Femur (tissue), 1 donor: ENCODE data around the gene VIPR2.
"Not testable (repeated sequence)": the region's sequence is repeated elsewhere in the genome, so short reads cannot be mapped to it uniquely, and the experiment has no call there.

Source experiments
- DNase-seq: peaks from one replicate; pipeline ENCODE4 v3.0.0-alpha.2; 2017

The VIPR2 gene

DNA sequence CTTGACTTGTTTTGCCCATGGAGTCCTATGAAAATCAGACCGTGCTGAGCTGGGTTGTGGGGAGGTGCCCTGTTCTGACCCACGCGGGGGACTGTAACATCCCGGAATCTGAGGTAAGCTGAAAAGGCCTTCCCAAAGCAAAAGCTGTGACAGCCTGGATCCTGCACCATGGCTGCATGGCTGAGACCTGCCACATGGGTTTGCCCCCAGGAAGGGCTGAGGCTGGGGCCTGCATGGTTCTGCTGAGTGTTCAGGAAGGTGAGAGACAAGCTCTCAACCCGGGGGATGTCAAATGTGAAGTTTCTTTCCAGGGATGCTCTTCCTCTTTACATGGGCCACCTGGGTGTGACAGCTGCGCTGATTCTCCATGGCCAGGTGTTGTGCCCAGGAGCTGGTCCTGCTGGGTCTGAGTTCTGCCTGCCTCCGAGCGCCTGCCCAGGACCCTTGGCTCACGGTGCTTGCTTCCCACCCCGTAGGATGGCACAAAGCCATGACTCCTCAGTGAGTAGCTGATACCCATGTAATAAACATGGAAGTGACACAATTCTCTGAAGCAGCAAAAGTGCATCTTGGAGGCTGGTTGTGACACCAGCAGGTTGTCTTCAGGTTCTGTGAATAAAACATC, 58.3 kb downstream of the VIPR2 start:
- peak; percentile 3 for DNase-seq

DNA sequence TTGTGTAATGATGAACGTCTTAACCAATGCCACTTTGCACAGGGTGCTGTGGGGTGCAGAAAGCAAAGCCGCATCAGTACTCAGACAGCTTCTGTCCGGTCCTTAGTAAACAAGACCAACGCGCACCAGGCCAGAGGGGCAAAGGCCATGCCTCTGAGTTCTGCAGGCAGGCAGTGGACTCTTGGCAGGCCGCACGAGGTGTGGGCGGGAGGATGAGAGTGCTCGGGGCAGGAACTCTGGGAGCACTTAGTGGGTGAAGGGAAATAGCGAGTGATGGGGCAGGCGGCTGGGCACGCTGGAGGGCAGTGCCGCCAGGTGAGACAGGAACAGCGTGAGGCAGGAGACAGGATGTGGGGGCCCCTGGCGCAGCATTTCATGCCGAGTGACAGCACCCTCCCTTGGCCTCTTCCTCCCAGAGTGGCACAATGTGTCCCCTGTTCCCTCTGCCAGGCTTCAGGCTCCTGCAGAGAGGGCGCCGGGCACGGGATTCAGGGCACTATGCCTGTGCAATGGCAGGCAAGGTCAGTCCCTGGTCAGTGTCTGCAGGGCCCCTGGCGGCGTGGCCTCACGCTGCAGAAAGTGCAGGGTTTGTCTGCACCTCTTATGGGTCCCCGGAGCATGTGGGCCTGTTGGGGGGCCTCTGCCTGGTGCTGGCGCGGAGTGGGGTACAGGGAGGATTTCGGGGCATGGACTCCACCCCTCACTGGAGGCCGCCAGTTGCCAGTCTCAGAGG, 60.4 kb downstream of the VIPR2 start:
- DNase-seq, result peak; percentile 16

DNA sequence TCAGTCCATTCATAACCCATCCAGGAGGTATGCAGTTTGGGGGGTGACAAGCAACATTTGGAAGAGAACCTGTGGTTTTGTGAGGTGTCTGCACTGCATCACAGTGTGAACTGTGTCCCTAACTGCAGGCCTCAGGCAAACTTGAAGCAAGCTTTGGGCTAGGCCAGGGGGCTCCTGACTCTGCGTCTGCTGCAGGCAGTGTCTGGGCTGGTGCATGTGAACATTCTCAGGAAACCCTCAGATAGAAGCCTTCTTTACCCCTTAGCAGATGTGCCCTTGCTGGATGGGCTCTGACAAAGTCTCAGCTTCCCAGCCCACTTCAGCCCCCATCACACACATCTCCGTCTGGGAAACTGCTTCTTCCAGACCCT, 61.0 kb downstream of the VIPR2 start:
- no peak for DNase-seq

DNA sequence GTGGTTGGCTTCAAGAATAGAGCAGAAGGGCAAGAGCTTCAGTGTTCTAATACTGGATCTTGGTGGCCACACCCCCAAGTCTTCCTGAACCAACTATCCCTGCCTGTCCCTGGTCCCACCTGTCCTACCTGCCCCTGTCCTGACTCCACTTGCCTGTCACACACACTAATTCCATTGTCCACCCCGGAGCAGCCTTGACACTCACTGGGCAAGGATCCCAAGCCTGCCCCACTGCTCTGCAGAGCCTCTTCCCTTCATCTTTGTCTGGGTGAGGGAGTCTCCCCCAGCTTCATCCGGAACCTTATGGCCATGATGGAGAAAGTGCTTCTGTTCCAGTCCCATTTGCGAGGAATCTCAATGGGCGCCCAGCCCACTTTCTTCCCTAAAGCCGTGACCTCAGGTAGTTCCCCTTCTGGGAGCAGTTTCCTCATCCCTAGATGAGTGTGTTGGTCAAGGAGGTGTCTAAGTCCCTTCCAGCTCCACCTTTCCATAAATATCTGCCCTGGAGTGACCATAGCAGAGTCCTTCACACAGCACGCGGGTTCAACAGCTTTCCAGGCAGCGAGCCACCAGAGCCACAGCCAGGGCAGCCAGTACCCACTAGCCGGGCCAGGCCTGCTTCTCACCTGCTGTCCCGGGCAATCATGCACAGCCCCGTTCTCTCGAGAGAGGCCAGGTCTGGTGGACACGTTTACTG, 61.5 kb downstream of the VIPR2 start:
- DNase-seq, result peak; percentile 3

DNA sequence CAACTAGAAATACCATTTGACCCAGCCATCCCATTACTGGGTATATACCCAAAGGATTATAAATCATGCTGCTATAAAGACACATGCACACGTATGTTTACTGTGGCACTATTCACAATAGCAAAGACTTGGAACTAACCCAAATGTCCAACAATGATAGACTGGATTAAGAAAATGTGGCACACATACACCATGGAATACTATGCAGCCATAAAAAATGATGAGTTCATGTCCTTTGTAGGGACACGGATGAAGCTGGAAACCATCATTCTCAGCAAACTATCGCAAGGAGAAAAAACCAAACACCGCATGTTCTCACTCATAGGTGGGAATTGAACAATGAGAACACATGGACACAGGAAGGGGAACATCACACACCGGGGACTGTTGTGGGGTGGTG, 62.6 kb downstream of the VIPR2 start:
- not testable (repeated sequence) for DNase-seq

- DNase-seq, result no peak
Observed at GRCh38 chr7:159078911-159079270, 65.8 kb downstream of the VIPR2 start.

GRCh38 chr7:159078193-159078910, 66.3 kb downstream of the VIPR2 start:
- no peak for DNase-seq

GRCh38 chr7:159076333-159076732, 68.3 kb downstream of the VIPR2 start:
- DNase-seq, result no peak

- no peak for DNase-seq
Observed at GRCh38 chr7:159075563-159076238, 69.0 kb downstream of the VIPR2 start.

- DNase-seq, result no peak
Observed at GRCh38 chr7:159071260-159071659, 73.4 kb downstream of the VIPR2 start.

DNA sequence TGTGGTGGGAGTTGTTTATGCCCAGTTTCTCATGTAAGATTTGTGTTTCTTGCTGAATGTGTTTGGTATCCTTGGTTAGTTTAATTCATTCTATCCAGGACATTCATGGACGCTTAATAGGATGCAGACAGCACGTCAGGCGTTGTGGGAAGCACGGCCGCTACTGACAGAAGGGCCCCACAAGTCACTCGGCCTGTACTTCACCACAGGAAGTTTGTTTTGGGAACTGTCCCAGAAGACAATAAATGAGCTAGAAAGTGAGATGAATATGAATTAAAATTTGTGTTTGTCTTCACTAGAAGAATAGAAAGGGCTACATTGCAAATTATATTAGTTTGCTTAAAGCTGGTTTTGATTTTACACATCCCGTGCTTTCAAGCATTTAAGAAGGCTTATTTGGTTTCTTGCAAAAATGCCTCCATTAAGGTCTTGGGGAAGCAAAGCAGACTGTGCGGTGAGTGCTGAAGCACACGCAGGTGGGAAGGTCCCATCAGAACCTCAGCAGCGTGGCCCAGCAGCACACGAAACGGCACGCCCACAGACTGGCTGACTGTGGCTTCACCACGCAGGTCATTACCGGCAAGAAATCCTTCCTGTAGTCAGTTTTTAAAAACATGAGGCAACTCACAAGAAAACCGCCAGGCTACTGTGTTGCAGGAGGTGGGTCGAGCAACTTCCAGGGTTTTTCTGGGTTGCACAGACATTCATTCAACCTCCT, 74.1 kb downstream of the VIPR2 start:
- no peak for DNase-seq

- no peak for DNase-seq
Observed at GRCh38 chr7:159068893-159069448, 75.7 kb downstream of the VIPR2 start.

DNA sequence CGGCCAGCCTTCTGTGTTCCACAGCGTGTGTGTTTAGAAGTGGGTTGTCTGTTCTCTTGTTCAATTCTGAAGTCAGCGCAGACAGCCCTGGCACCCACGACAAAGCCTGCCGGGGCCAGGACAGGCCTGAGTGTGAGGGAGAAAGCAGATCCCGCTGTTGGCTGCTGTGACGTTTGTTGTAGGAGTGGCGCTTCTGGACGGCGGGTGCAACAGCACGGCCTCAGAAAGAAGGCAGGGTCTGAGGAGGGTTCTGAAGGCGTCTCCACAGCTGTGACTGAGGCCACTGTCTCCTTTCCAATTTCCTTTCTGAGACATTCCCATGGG, 76.2 kb downstream of the VIPR2 start:
- DNase-seq, result peak; percentile 86

DNA sequence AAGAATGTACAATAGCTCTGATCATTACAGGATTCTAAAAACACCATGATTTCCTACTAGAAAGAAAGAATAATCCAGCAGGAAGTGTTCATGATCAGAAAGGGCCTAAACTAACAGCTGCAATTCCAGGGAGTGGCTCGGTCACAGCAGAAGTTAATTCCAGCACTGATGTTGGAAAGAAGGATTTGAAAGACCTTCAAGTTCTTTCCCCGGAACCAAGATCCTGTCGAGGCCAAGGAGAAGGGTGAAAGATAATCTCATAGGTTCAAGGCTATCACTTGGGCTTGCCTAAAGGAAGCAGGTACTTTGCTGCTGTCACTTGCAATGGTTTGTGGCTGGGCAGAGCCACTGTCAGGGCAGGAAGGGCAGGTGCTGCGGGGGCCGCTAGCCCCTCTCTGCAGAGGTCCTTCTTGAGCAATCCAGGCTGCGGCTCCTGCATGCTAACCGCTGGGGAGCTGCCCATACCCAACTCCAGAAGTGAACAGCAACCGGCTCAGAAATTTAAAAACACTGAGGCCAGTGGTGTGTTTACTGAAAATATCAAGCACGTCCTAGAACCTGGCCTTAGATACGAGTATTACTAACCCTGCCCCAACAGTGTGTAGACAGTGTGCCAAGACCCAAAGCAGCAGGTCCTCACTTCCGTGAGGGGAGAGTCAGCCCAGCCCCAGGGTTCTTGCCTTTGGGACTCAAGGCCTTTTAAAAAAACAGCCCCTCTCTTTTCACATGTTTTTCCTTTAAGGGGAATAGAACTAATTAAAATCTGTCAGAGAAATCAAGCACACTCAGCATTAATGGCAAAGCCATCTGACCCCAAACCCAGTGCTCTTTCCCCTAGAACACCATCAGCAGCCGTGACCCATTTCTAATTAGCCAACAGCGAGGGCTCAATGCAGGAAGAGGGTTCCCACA, 76.8 kb downstream of the VIPR2 start:
- DNase-seq, result no peak

- no peak for DNase-seq
Observed at GRCh38 chr7:159066816-159067575, 77.7 kb downstream of the VIPR2 start.

- no peak for DNase-seq
Observed at GRCh38 chr7:159065852-159066480, 78.7 kb downstream of the VIPR2 start.

DNA sequence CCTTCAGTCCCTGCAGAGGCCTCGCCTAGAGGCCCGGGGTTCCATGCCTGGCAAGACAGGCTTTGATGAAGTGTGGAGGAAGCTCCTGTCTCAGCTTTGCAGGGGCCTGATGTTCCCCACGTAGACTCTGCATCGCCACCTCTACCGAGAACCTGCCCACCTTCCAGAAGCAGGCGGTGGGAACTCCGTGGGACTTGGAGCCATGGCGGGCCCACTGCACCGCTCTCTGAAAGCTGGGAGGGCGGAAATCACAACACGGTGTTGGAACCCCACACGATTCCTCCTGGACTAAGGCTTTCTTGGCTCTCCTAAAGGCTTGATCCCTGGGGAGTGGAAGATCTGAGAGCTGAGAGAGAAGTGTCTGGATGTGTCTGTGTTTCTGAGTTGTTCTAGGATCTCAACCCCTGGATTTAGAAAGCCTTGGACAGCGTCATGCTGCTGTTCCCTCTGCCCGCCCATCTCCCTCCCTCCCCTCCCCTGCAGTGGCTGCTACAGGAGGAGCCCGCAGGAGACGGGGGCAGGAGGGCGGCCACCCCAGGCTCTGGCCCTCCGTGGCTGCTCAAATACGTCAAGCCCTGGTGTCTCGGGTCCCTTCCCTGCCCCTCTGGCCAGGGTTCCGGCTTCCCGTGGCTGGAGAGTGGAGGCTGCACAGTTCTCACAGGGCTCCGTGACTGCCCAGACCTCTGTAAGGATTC, 79.7 kb downstream of the VIPR2 start:
- DNase-seq, result no peak

DNA sequence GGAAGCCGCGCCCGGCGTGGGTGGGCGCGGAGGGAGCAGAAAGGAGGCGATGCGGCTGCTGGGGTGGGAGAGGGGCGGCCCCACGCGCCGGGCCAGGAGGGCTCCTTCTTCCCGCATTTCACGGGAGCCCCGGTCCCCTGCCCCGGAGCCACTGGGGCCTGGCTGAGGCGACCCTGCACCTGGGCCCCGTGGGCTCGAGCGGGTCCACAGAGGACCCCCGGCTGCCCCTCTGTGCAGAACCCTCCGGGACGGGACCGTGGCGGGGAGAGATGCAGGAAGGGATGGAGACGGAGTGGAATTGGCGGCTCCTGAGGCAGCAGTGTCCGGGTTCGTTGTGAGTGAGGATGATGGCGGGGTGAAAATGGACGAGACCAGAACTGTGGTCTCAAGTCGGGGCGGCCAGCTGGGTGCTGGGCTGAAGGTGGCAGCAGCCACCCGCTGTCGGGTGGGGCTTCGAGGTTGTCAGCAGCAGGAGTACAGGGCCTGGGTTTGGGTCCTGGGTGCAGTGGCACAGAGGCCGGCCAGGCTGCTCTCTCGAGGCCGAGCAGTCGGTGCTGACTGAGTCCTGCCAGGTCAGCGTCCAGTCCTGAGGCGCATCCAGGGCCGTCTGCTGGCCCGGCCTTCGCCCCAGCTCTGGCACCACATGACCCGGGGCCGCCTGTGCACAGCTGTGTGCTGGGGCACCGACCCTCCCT, 80.4 kb downstream of the VIPR2 start:
- DNase-seq, result no peak
